ENCODE data around the gene ASPM.

ASPM gene

GRCh38 chr1:197081117-197081753, 65.2 kb downstream of the ASPM start:
- H3K27me3 Mint-ChIP-seq = no peaks in the 10 kb centered on the region
- ATAC-seq (ENCODE audit: low read depth) = no peak
- H3K36me3 Mint-ChIP-seq = peaks cover 4% of the 10 kb centered on the region
- no peak overlapping the region for H3K27ac Mint-ChIP-seq
- H3K9me3 Mint-ChIP-seq = peaks cover 7% of the 10 kb centered on the region
- no peak overlapping the region for H3K4me3 Mint-ChIP-seq
- H3K4me1 Mint-ChIP-seq = no peaks in the 10 kb centered on the region
- DNase-seq (ENCODE audit: low spot score in 2 of 2) = no peak

- DNase-seq (ENCODE audit: low spot score in 2 of 2) = no peak
- Mint-ChIP-seq H3K27me3 (no peaks in the 10 kb centered on the region), H3K27ac (no peak overlapping the region), H3K4me1 (no peaks in the 10 kb centered on the region), H3K36me3 (peaks cover 4% of the 10 kb centered on the region), H3K4me3 (no peak overlapping the region), H3K9me3 (peaks cover 7% of the 10 kb centered on the region)
- no peak for ATAC-seq (ENCODE audit: low read depth)
These were observed 66.1 kb downstream of the ASPM start for GRCh38 chr1:197080323-197080722.

GRCh38 chr1:197076585-197076984, 69.9 kb downstream of the ASPM start:
- ATAC-seq (ENCODE audit: low read depth) (no peak), DNase-seq (ENCODE audit: low spot score in 2 of 2) (no peak)
- no peaks in the 10 kb centered on the region for H3K4me1 Mint-ChIP-seq
- H3K9me3 Mint-ChIP-seq = peaks cover 6% of the 10 kb centered on the region
- no peaks in the 10 kb centered on the region for H3K27me3 Mint-ChIP-seq
- H3K4me3 Mint-ChIP-seq = no peak overlapping the region
- no peak overlapping the region for H3K27ac Mint-ChIP-seq
- H3K36me3 Mint-ChIP-seq = peaks cover 4% of the 10 kb centered on the region

GRCh38 chr1:197073978-197074377, 72.5 kb downstream of the ASPM start:
- no peaks in the 10 kb centered on the region for H3K27me3 Mint-ChIP-seq
- H3K9me3 Mint-ChIP-seq = no peaks in the 10 kb centered on the region
- no peaks in the 10 kb centered on the region for H3K36me3 Mint-ChIP-seq
- no peaks in the 10 kb centered on the region for H3K4me1 Mint-ChIP-seq
- DNase-seq (ENCODE audit: low spot score in 2 of 2) = no peak
- no peak overlapping the region for H3K27ac Mint-ChIP-seq
- ATAC-seq (ENCODE audit: low read depth) = no peak
- H3K4me3 Mint-ChIP-seq = no peak overlapping the region

- no peak for ATAC-seq (ENCODE audit: low read depth)
- Mint-ChIP-seq H3K4me1 (no peaks in the 10 kb centered on the region), H3K27me3 (no peaks in the 10 kb centered on the region)
These were observed 79.0 kb downstream of the ASPM start for GRCh38 chr1:197067457-197067818.

GRCh38 chr1:197066719-197067456, 79.6 kb downstream of the ASPM start, which contains the start of gene F13B:
Gene F13B (minus strand): TSS chr1:197067260. CDS start chr1:197067223, 37 bp downstream.
- no peak for DNase-seq (ENCODE audit: low spot score in 2 of 2)

More at GRCh38 chr1:197067457-197067818, 79.0 kb downstream of the ASPM start:
- Mint-ChIP-seq H3K9me3 (no peaks in the 10 kb centered on the region), H3K27ac (no peak overlapping the region), H3K36me3 (no peaks in the 10 kb centered on the region), H3K4me3 (no peak overlapping the region)
- no peak for DNase-seq (ENCODE audit: low spot score in 2 of 2)

GRCh38 chr1:197066277-197066676, 80.2 kb downstream of the ASPM start:
- no peaks in the 10 kb centered on the region for H3K36me3 Mint-ChIP-seq
- no peak overlapping the region for H3K27ac Mint-ChIP-seq
- peaks cover 1% of the 10 kb centered on the region for H3K27me3 Mint-ChIP-seq
- H3K4me3 Mint-ChIP-seq = no peak overlapping the region
- no peaks in the 10 kb centered on the region for H3K9me3 Mint-ChIP-seq
- DNase-seq (ENCODE audit: low spot score in 2 of 2) = no peak
- no peak for ATAC-seq (ENCODE audit: low read depth)
- no peaks in the 10 kb centered on the region for H3K4me1 Mint-ChIP-seq

More at GRCh38 chr1:197066719-197067456, 79.6 kb downstream of the ASPM start, which contains the start of gene F13B:
- ATAC-seq (ENCODE audit: low read depth) = no peak
- no peaks in the 10 kb centered on the region for H3K9me3 Mint-ChIP-seq
- H3K36me3 Mint-ChIP-seq = no peaks in the 10 kb centered on the region
- H3K27ac Mint-ChIP-seq = no peak within 1 kb of the TSS
- H3K4me3 Mint-ChIP-seq = no peak within 1 kb of the TSS
- H3K4me1 Mint-ChIP-seq = no peaks in the 10 kb centered on the region
- H3K27me3 Mint-ChIP-seq = peaks cover 1% of the 10 kb centered on the region

GRCh38 chr1:197065559-197065958, 80.9 kb downstream of the ASPM start:
- Mint-ChIP-seq H3K4me1 (no peaks in the 10 kb centered on the region), H3K4me3 (no peak overlapping the region), H3K27ac (no peak overlapping the region), H3K36me3 (no peaks in the 10 kb centered on the region), H3K9me3 (no peaks in the 10 kb centered on the region), H3K27me3 (peaks cover 1% of the 10 kb centered on the region)
- ATAC-seq (ENCODE audit: low read depth) (no peak), DNase-seq (ENCODE audit: low spot score in 2 of 2) (no peak)

GRCh38 chr1:197063212-197063611, 83.3 kb downstream of the ASPM start:
- H3K36me3 Mint-ChIP-seq = no peaks in the 10 kb centered on the region
- no peak for ATAC-seq (ENCODE audit: low read depth)
- H3K9me3 Mint-ChIP-seq = no peaks in the 10 kb centered on the region
- no peak overlapping the region for H3K27ac Mint-ChIP-seq
- H3K4me3 Mint-ChIP-seq = no peak overlapping the region
- H3K27me3 Mint-ChIP-seq = peaks cover 1% of the 10 kb centered on the region
- no peaks in the 10 kb centered on the region for H3K4me1 Mint-ChIP-seq
- DNase-seq (ENCODE audit: low spot score in 2 of 2) = no peak

- H3K27me3 Mint-ChIP-seq = peaks cover 1% of the 10 kb centered on the region
These were observed 83.8 kb downstream of the ASPM start for GRCh38 chr1:197062692-197063091.

GRCh38 chr1:197049100-197049499, 97.4 kb downstream of the ASPM start:
- no peak for DNase-seq (ENCODE audit: low spot score in 2 of 2)
- no peak overlapping the region for H3K4me3 Mint-ChIP-seq
- no peaks in the 10 kb centered on the region for H3K36me3 Mint-ChIP-seq
- H3K9me3 Mint-ChIP-seq = peaks cover 5% of the 10 kb centered on the region
- ATAC-seq (ENCODE audit: low read depth) = no peak
- H3K4me1 Mint-ChIP-seq = no peaks in the 10 kb centered on the region
- H3K27me3 Mint-ChIP-seq = peaks cover 1% of the 10 kb centered on the region
- no peak overlapping the region for H3K27ac Mint-ChIP-seq

More at GRCh38 chr1:197062692-197063091, 83.8 kb downstream of the ASPM start:
- H3K36me3 Mint-ChIP-seq = no peaks in the 10 kb centered on the region
- no peak for ATAC-seq (ENCODE audit: low read depth)
- no peak for DNase-seq (ENCODE audit: low spot score in 2 of 2)
- H3K4me1 Mint-ChIP-seq = no peaks in the 10 kb centered on the region
- no peaks in the 10 kb centered on the region for H3K9me3 Mint-ChIP-seq
- no peak overlapping the region for H3K4me3 Mint-ChIP-seq
- H3K27ac Mint-ChIP-seq = no peak overlapping the region

GRCh38 chr1:197042676-197043341, 103.7 kb downstream of the ASPM start:
- Mint-ChIP-seq H3K4me3 (no peak overlapping the region), H3K27ac (no peak overlapping the region), H3K9me3 (no peaks in the 10 kb centered on the region), H3K27me3 (peaks cover 1% of the 10 kb centered on the region), H3K4me1 (no peaks in the 10 kb centered on the region), H3K36me3 (no peaks in the 10 kb centered on the region)
- no peak for ATAC-seq (ENCODE audit: low read depth)
- DNase-seq (ENCODE audit: low spot score in 2 of 2) = no peak

GRCh38 chr1:197041486-197042353, 104.7 kb downstream of the ASPM start:
- Mint-ChIP-seq H3K4me3 (no peak overlapping the region), H3K9me3 (no peaks in the 10 kb centered on the region), H3K27ac (no peak overlapping the region), H3K27me3 (peaks cover 2% of the 10 kb centered on the region), H3K4me1 (no peaks in the 10 kb centered on the region), H3K36me3 (no peaks in the 10 kb centered on the region)
- no peak for ATAC-seq (ENCODE audit: low read depth)
- no peak for DNase-seq (ENCODE audit: low spot score in 2 of 2)
